Ovary (tissue), 3 donors: ENCODE measurements around the gene CDK15.

Experiments
- POLR2A ChIP-seq: fragments of 450-650 bp; IDR thresholded peaks from one replicate; pipeline ENCODE4 v1.6.1; 2017; ENCODE audit warnings: antibody characterized with exemption, mild to moderate bottlenecking, moderate library complexity
- TF ChIP-seq, protein P1 (sequence below), 3 donors: fragments of 450-650 bp in 2 of 3; fragments of 200-600 bp in 1 of 3; IDR thresholded peaks; one replicate each; pipeline versions ENCODE4 v1.5.1 to v1.8.0; 2016 to 2022; ENCODE audit warnings: antibody characterized with exemption in 3 of 3, mild to moderate bottlenecking in 1 of 3
- donor health status: DM: no; HTN: no; CAD: no.

DNA sequence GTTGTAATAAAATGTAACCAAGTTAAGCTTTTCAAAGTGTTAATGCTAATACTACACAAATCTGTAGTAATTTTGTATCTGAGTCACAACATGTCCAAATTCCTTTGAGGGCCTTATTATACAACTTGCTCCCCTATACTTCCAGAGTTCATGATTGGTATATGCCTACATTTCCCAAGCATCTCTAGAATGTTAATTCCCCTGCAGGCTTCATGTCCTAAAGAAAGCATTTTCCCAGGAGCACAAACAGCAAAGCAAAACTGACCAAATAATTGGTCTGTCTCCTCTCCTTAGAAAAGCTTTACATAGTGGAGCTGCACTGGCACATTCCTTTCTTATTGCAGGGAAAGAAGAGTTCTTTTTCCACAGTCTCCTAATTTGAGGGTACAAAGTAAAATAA is 29.3 kb upstream of the CDK15 start:
- TF ChIP-seq, protein P1, sequence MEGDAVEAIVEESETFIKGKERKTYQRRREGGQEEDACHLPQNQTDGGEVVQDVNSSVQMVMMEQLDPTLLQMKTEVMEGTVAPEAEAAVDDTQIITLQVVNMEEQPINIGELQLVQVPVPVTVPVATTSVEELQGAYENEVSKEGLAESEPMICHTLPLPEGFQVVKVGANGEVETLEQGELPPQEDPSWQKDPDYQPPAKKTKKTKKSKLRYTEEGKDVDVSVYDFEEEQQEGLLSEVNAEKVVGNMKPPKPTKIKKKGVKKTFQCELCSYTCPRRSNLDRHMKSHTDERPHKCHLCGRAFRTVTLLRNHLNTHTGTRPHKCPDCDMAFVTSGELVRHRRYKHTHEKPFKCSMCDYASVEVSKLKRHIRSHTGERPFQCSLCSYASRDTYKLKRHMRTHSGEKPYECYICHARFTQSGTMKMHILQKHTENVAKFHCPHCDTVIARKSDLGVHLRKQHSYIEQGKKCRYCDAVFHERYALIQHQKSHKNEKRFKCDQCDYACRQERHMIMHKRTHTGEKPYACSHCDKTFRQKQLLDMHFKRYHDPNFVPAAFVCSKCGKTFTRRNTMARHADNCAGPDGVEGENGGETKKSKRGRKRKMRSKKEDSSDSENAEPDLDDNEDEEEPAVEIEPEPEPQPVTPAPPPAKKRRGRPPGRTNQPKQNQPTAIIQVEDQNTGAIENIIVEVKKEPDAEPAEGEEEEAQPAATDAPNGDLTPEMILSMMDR (IDR thresholded peaks at IDR 0.05) = no peak
- no peak for TF ChIP-seq POLR2A
